GM12878 (cell line): ENCODE data around the gene ABHD11.
"Not testable (repeated sequence)": the region's sequence is repeated elsewhere in the genome, so short reads cannot be mapped to it uniquely, and the experiment has no call there.

Source experiments
- CBFB ChIP-seq: IDR thresholded peaks from 2 replicates; pipeline ENCODE4 v1.6.1; 2016; ENCODE audit warnings: antibody characterized with exemption, low read depth
- CEBPB ChIP-seq, 2 experiments: fragments of 150-350 bp in 1 of 2; IDR thresholded peaks; 2 replicates each; pipeline ENCODE4 v1.6.1; 2012 to 2014; ENCODE audit warnings: low read depth in 2 of 2, low read length in 2 of 2, borderline replicate concordance in 1 of 2, inconsistent platforms in 1 of 2
- POLR2A ChIP-seq: IDR thresholded peaks from 2 replicates; pipeline ENCODE4 v1.6.1; 2011; ENCODE audit warnings: low read depth, mild to moderate bottlenecking, low read length
- POLR2AphosphoS5 ChIP-seq: IDR thresholded peaks from 2 replicates; pipeline ENCODE4 v1.6.1; 2011; ENCODE audit warnings: mild to moderate bottlenecking, low read length, inconsistent platforms
- POU2F2 ChIP-seq: IDR thresholded peaks from 3 replicates; pipeline ENCODE4 v1.6.1; 2011; ENCODE audit warnings: low read depth, mild to moderate bottlenecking, low read length, borderline replicate concordance
- RAD21 ChIP-seq: IDR thresholded peaks from 2 replicates; pipeline ENCODE4 v1.6.1; 2011; ENCODE audit warnings: mild to moderate bottlenecking, low read depth, low read length, moderate library complexity; ENCODE audit not compliant: insufficient read depth
- SMARCA5 ChIP-seq: fragments of 450-650 bp; IDR thresholded peaks from 2 replicates; pipeline ENCODE4 v1.6.1; 2017; ENCODE audit warnings: mild to moderate bottlenecking
- SREBF1 ChIP-seq: IDR thresholded peaks from 2 replicates; pipeline ENCODE4 v1.6.1; 2012; ENCODE audit warnings: mild to moderate bottlenecking, low read length
- SUPT20H ChIP-seq: IDR thresholded peaks from 2 replicates; pipeline ENCODE4 v1.6.1; 2011; ENCODE audit warnings: low read depth, mild to moderate bottlenecking, low read length, moderate library complexity, borderline replicate concordance; ENCODE audit not compliant: control insufficient read depth
- TAF1 ChIP-seq: IDR thresholded peaks from 2 replicates; pipeline ENCODE4 v1.6.1; 2011; ENCODE audit warnings: mild to moderate bottlenecking, low read depth, low read length, borderline replicate concordance
- TF ChIP-seq, protein P1 (sequence below), 3 experiments: IDR thresholded peaks in 2 of 3; conservative IDR thresholded peaks in 1 of 3; 2 replicates each; pipeline ENCODE4 v1.5.1; 2011; ENCODE audit warnings: low read depth in 3 of 3, low read length in 3 of 3, mild to moderate bottlenecking in 3 of 3, control low read depth in 2 of 3, moderate library complexity in 2 of 3, inconsistent platforms in 1 of 3, mixed read lengths in 1 of 3; ENCODE audit not compliant: control insufficient read depth in 2 of 3, insufficient read depth in 1 of 3; ENCODE audit errors: extremely low read depth in 1 of 3
- TF ChIP-seq, protein P2 (sequence below): IDR thresholded peaks from 2 replicates; pipeline ENCODE4 v1.6.1; 2011; ENCODE audit warnings: borderline replicate concordance, low read depth, mild to moderate bottlenecking, moderate library complexity, mixed read lengths, low read length; ENCODE audit not compliant: insufficient read depth; ENCODE audit errors: extremely low read length
- TF ChIP-seq, protein P3 (sequence below): IDR thresholded peaks from 2 replicates; pipeline ENCODE4 v1.6.1; 2012; ENCODE audit warnings: low read length, inconsistent platforms

DNA sequence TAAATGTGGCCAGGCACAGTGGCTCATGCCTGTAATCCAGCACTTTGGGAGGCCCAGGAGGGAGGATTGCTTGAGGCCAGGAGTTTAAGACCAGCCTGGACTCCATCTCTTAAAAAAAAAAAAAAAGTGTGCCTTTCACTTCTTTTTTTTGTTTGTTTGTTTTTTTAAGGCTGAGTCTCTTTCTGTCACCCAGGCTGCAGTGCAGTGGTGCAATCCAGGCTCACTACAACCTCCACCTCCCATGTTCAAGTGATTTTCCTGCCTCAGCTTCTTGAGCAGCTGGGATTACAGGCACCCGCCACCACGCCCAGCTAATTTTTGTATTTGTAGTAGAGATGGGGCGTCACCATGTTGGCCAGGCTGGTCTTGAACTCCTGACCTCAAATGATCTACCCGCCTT is 16.4 kb downstream of the ABHD11 start:
- TF ChIP-seq CBFB; SMARCA5; RAD21; POLR2AphosphoS5; CEBPB (IDR thresholded peaks at IDR 0.05; ENCODE audit: borderline replicate concordance in 1 of 2, low read depth in 2 of 2, low read length in 2 of 2); SUPT20H; TAF1; SREBF1; POU2F2; POLR2A: not testable (repeated sequence)
- TF ChIP-seq, protein P1, sequence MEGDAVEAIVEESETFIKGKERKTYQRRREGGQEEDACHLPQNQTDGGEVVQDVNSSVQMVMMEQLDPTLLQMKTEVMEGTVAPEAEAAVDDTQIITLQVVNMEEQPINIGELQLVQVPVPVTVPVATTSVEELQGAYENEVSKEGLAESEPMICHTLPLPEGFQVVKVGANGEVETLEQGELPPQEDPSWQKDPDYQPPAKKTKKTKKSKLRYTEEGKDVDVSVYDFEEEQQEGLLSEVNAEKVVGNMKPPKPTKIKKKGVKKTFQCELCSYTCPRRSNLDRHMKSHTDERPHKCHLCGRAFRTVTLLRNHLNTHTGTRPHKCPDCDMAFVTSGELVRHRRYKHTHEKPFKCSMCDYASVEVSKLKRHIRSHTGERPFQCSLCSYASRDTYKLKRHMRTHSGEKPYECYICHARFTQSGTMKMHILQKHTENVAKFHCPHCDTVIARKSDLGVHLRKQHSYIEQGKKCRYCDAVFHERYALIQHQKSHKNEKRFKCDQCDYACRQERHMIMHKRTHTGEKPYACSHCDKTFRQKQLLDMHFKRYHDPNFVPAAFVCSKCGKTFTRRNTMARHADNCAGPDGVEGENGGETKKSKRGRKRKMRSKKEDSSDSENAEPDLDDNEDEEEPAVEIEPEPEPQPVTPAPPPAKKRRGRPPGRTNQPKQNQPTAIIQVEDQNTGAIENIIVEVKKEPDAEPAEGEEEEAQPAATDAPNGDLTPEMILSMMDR (IDR thresholded peaks at IDR 0.05 in 2 of 3, conservative IDR thresholded peaks at IDR 0.05 in 1 of 3; ENCODE audit: control insufficient read depth in 2 of 3, extremely low read depth in 1 of 3, insufficient read depth in 1 of 3, low read depth in 3 of 3, low read length in 3 of 3), result not testable (repeated sequence)
- TF ChIP-seq, protein P2, sequence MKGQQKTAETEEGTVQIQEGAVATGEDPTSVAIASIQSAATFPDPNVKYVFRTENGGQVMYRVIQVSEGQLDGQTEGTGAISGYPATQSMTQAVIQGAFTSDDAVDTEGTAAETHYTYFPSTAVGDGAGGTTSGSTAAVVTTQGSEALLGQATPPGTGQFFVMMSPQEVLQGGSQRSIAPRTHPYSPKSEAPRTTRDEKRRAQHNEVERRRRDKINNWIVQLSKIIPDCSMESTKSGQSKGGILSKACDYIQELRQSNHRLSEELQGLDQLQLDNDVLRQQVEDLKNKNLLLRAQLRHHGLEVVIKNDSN, result not testable (repeated sequence)
- TF ChIP-seq, protein P3, sequence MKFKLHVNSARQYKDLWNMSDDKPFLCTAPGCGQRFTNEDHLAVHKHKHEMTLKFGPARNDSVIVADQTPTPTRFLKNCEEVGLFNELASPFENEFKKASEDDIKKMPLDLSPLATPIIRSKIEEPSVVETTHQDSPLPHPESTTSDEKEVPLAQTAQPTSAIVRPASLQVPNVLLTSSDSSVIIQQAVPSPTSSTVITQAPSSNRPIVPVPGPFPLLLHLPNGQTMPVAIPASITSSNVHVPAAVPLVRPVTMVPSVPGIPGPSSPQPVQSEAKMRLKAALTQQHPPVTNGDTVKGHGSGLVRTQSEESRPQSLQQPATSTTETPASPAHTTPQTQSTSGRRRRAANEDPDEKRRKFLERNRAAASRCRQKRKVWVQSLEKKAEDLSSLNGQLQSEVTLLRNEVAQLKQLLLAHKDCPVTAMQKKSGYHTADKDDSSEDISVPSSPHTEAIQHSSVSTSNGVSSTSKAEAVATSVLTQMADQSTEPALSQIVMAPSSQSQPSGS, result not testable (repeated sequence)
